HG03521 (cell line): ENCODE measurements around the gene RUNX3.

ENCODE experiments used
- ATAC-seq: cut with Tn5 transposase; IDR thresholded peaks from one replicate; pipeline ENCODE4 v1.9.1; 2021; ENCODE audit warnings: mild to moderate bottlenecking, moderate library complexity; ENCODE audit not compliant: unreplicated experiment

Gene RUNX3

GRCh38 chr1:24963943-24964693, 34.0 kb upstream of the RUNX3 start:
- ATAC-seq = no peak

- no peak for ATAC-seq
Observed at GRCh38 chr1:24963099-24963872, 33.2 kb upstream of the RUNX3 start.

- ATAC-seq = no peak
Observed at GRCh38 chr1:24961961-24962861, 32.1 kb upstream of the RUNX3 start.

- ATAC-seq = no peak
Observed at GRCh38 chr1:24961334-24961733, 31.3 kb upstream of the RUNX3 start.

- no peak for ATAC-seq
Observed at GRCh38 chr1:24960071-24960801, 30.2 kb upstream of the RUNX3 start.

- ATAC-seq = no peak
Observed at GRCh38 chr1:24959623-24959975, 29.5 kb upstream of the RUNX3 start.

- no peak for ATAC-seq
Observed at GRCh38 chr1:24958766-24959622, 28.9 kb upstream of the RUNX3 start.

GRCh38 chr1:24957808-24958752, 28.0 kb upstream of the RUNX3 start:
- ATAC-seq = no peak

GRCh38 chr1:24957016-24957807, 27.1 kb upstream of the RUNX3 start:
- no peak for ATAC-seq

GRCh38 chr1:24955779-24956365, 25.8 kb upstream of the RUNX3 start:
- no peak for ATAC-seq

- ATAC-seq = no peak
Observed at GRCh38 chr1:24955161-24955560, 25.1 kb upstream of the RUNX3 start.

GRCh38 chr1:24954631-24955030, 24.6 kb upstream of the RUNX3 start:
- no peak for ATAC-seq

GRCh38 chr1:24954022-24954421, 23.9 kb upstream of the RUNX3 start:
- no peak for ATAC-seq

- no peak for ATAC-seq
Observed at GRCh38 chr1:24952413-24952841, 22.4 kb upstream of the RUNX3 start.

- ATAC-seq = no peak
Observed at GRCh38 chr1:24951810-24952412, 21.8 kb upstream of the RUNX3 start.

- ATAC-seq = no peak
Observed at GRCh38 chr1:24951337-24951736, 21.3 kb upstream of the RUNX3 start.

- ATAC-seq = no peak
Observed at GRCh38 chr1:24949331-24949881, 19.3 kb upstream of the RUNX3 start.
